HG03571 (cell line): ENCODE measurements around the gene COL8A2.

ENCODE experiments used
- ATAC-seq: cut with Tn5 transposase; IDR thresholded peaks from one replicate; pipeline ENCODE4 v1.9.1; 2021; ENCODE audit not compliant: unreplicated experiment

The COL8A2 gene

GRCh38 chr1:36115200-36115669, 9.8 kb downstream of the COL8A2 start:
- ATAC-seq: no peak

GRCh38 chr1:36114371-36114770, 10.7 kb downstream of the COL8A2 start:
- no peak for ATAC-seq

- no peak for ATAC-seq
Observed at GRCh38 chr1:36112823-36113222, 12.2 kb downstream of the COL8A2 start.

- no peak for ATAC-seq
Observed at GRCh38 chr1:36111151-36111550, 13.9 kb downstream of the COL8A2 start.

- ATAC-seq: no peak
Observed at GRCh38 chr1:36109041-36109679, 15.9 kb downstream of the COL8A2 start.

GRCh38 chr1:36108314-36108713, 16.7 kb downstream of the COL8A2 start:
- no peak for ATAC-seq

GRCh38 chr1:36107394-36107793, 17.6 kb downstream of the COL8A2 start:
- ATAC-seq: no peak

GRCh38 chr1:36106269-36106668, 18.8 kb downstream of the COL8A2 start:
- ATAC-seq: no peak

- no peak for ATAC-seq
Observed at GRCh38 chr1:36101546-36101945, 23.5 kb downstream of the COL8A2 start.

- ATAC-seq: no peak
Observed at GRCh38 chr1:36100376-36100775, 24.6 kb downstream of the COL8A2 start.

- ATAC-seq: no peak
Observed at GRCh38 chr1:36099681-36100341, 25.2 kb downstream of the COL8A2 start.

GRCh38 chr1:36098650-36099365, 26.2 kb downstream of the COL8A2 start:
- no peak for ATAC-seq

GRCh38 chr1:36097693-36098585, 27.1 kb downstream of the COL8A2 start:
- no peak for ATAC-seq

- ATAC-seq: no peak
Observed at GRCh38 chr1:36096500-36097432, 28.3 kb downstream of the COL8A2 start.

- no peak for ATAC-seq
Observed at GRCh38 chr1:36095760-36096405, 29.1 kb downstream of the COL8A2 start.

GRCh38 chr1:36094621-36095061, 30.4 kb downstream of the COL8A2 start:
- ATAC-seq: no peak

- no peak for ATAC-seq
Observed at GRCh38 chr1:36093929-36094328, 31.1 kb downstream of the COL8A2 start.

GRCh38 chr1:36093226-36093625, 31.8 kb downstream of the COL8A2 start:
- no peak for ATAC-seq

GRCh38 chr1:36092798-36093185, 32.2 kb downstream of the COL8A2 start:
- ATAC-seq: no peak
